H9 (cell line): ENCODE data around the gene PAMR1. TPM values are rescaled to one million over a fixed set of nuclear protein-coding genes. Genes with fewer than 3 reads are reported as not detected.

Experiments
- DNase-seq: peaks from one replicate; pipeline ENCODE4 v3.0.0-alpha.2; 2017
- H2AFZ ChIP-seq: one replicate; pipeline ENCODE4 v1.6.1; 2013; ENCODE audit warnings: mild to moderate bottlenecking, low read length, control low read depth, moderate library complexity
- H2AK5ac ChIP-seq: 2 replicates; pipeline ENCODE4 v1.6.1; 2013; ENCODE audit warnings: low read length, control low read depth, mixed read lengths; ENCODE audit not compliant: insufficient read length
- H2BK120ac ChIP-seq: one replicate; pipeline ENCODE4 v1.6.1; 2013; ENCODE audit warnings: low read depth, mild to moderate bottlenecking, low read length, control low read depth, inconsistent platforms; ENCODE audit not compliant: poor library complexity, severe bottlenecking
- H2BK12ac ChIP-seq: 2 replicates; pipeline ENCODE4 v1.6.1; 2013; ENCODE audit warnings: low read length, control low read depth, mixed read lengths, low read depth; ENCODE audit not compliant: insufficient read length
- H2BK15ac ChIP-seq: 2 replicates; pipeline ENCODE4 v1.6.1; 2013; ENCODE audit warnings: low read depth, low read length, control low read depth
- H2BK20ac ChIP-seq: one replicate; pipeline ENCODE4 v1.6.1; 2013; ENCODE audit warnings: low read depth, mild to moderate bottlenecking, low read length, control low read depth, inconsistent platforms; ENCODE audit not compliant: poor library complexity, severe bottlenecking
- H2BK5ac ChIP-seq: 2 replicates; pipeline ENCODE4 v1.6.1; 2013; ENCODE audit warnings: low read length, control low read depth, mixed read lengths; ENCODE audit not compliant: insufficient read length
- H3K14ac ChIP-seq: 2 replicates; pipeline ENCODE4 v1.6.1; 2013; ENCODE audit warnings: low read length, control low read depth; ENCODE audit not compliant: insufficient read depth
- H3K18ac ChIP-seq: 2 replicates; pipeline ENCODE4 v1.6.1; 2013; ENCODE audit warnings: low read depth, mild to moderate bottlenecking, mixed read lengths, low read length, control low read depth; ENCODE audit not compliant: insufficient read length
- H3K23ac ChIP-seq: 2 replicates; pipeline ENCODE4 v1.6.1; 2013; ENCODE audit warnings: low read length, control low read depth, mixed read lengths, low read depth; ENCODE audit not compliant: insufficient read length
- H3K23me2 ChIP-seq: 2 replicates; pipeline ENCODE4 v1.6.1; 2013; ENCODE audit warnings: low read depth, mild to moderate bottlenecking, mixed read lengths, low read length, control low read depth; ENCODE audit not compliant: insufficient read length, poor library complexity, severe bottlenecking
- H3K27ac ChIP-seq: 2 replicates; pipeline ENCODE4 v1.5.1; 2013; ENCODE audit warnings: low read length, control low read depth, mixed read lengths, low read depth; ENCODE audit not compliant: insufficient read length
- H3K27me3 ChIP-seq: 2 replicates; pipeline ENCODE4 v1.6.1; 2013; ENCODE audit warnings: low read length, control low read depth, inconsistent platforms; ENCODE audit not compliant: insufficient read depth
- H3K4ac ChIP-seq: 2 replicates; pipeline ENCODE4 v1.6.1; 2013; ENCODE audit warnings: low read depth, mild to moderate bottlenecking, control low read depth, inconsistent platforms, low read length, moderate library complexity
- H3K4me1 ChIP-seq: 2 replicates; pipeline ENCODE4 v1.6.1; 2013; ENCODE audit warnings: low read length, control low read depth, inconsistent platforms; ENCODE audit not compliant: insufficient read depth
- H3K4me2 ChIP-seq: 2 replicates; pipeline ENCODE4 v1.6.1; 2013; ENCODE audit warnings: low read length, control low read depth, mixed read lengths; ENCODE audit not compliant: insufficient read length, insufficient read depth
- H3K56ac ChIP-seq: 2 replicates; pipeline ENCODE4 v1.6.1; 2013; ENCODE audit warnings: low read depth, mild to moderate bottlenecking, mixed read lengths, low read length, control low read depth; ENCODE audit not compliant: insufficient read length
- H3K79me1 ChIP-seq: 2 replicates; pipeline ENCODE4 v1.6.1; 2013; ENCODE audit warnings: low read depth, mild to moderate bottlenecking, moderate library complexity, low read length, control low read depth, inconsistent platforms; ENCODE audit not compliant: insufficient read depth, poor library complexity, severe bottlenecking
- H3K79me2 ChIP-seq: 2 replicates; pipeline ENCODE4 v1.6.1; 2013; ENCODE audit warnings: low read length, control low read depth, inconsistent platforms; ENCODE audit not compliant: insufficient read depth
- H3K9ac ChIP-seq: 2 replicates; pipeline ENCODE4 v1.6.1; 2013; ENCODE audit warnings: low read length, control low read depth, mixed read lengths; ENCODE audit not compliant: insufficient read length; ENCODE audit errors: extremely low read depth
- H3K9me3 ChIP-seq: one replicate; pipeline ENCODE4 v1.6.1; 2013; ENCODE audit warnings: low read depth, low read length, inconsistent platforms; ENCODE audit not compliant: control insufficient read depth
- H3T11ph ChIP-seq: one replicate; pipeline ENCODE4 v1.6.1; 2013; ENCODE audit warnings: mild to moderate bottlenecking, low read length, control low read depth, inconsistent platforms
- H4K20me1 ChIP-seq: one replicate; pipeline ENCODE4 v1.6.1; 2013; ENCODE audit not compliant: control insufficient read depth, insufficient read length, insufficient read depth
- H4K5ac ChIP-seq: 2 replicates; pipeline ENCODE4 v1.6.1; 2013; ENCODE audit warnings: low read depth, mild to moderate bottlenecking, mixed read lengths, low read length, control low read depth; ENCODE audit not compliant: insufficient read length
- H4K8ac ChIP-seq: replicated peaks from 2 replicates; pipeline ENCODE4 v1.6.1; 2013; ENCODE audit warnings: low read length, control low read depth, mixed read lengths, low read depth; ENCODE audit not compliant: insufficient read length
- H4K91ac ChIP-seq: 2 replicates; pipeline ENCODE4 v1.6.1; 2013; ENCODE audit warnings: low read depth, mild to moderate bottlenecking, moderate library complexity, mixed read lengths, low read length, control low read depth; ENCODE audit not compliant: insufficient read length
- H3K27ac Mint-ChIP-seq, 3 experiments: 2 replicates in 2 of 3; 3 replicates in 1 of 3; pipeline ENCODE4 v1.8.0; 2020 to 2021; ENCODE audit warnings: mixed read lengths in 3 of 3, mild to moderate bottlenecking in 1 of 3, moderate library complexity in 1 of 3
- H3K27me3 Mint-ChIP-seq: 2 replicates; pipeline ENCODE4 v1.8.0; 2021; ENCODE audit warnings: low read depth, mild to moderate bottlenecking, moderate library complexity, mixed read lengths
- H3K36me3 Mint-ChIP-seq, 3 experiments: 2 replicates in 2 of 3; 3 replicates in 1 of 3; pipeline ENCODE4 v1.8.0; 2020 to 2021; ENCODE audit warnings: low read depth in 3 of 3, mixed read lengths in 3 of 3; ENCODE audit not compliant: insufficient read depth in 1 of 3
- H3K4me1 Mint-ChIP-seq, 2 experiments: 2 replicates each; pipeline ENCODE4 v1.8.0; 2020; ENCODE audit warnings: mixed read lengths in 2 of 2
- H3K4me3 Mint-ChIP-seq, 2 experiments: 2 replicates in 1 of 2; 3 replicates in 1 of 2; pipeline ENCODE4 v1.8.0; 2020 to 2021; ENCODE audit warnings: mild to moderate bottlenecking in 2 of 2, mixed read lengths in 2 of 2, moderate library complexity in 1 of 2
- H3K9me3 Mint-ChIP-seq, 2 experiments: 2 replicates in 1 of 2; 3 replicates in 1 of 2; pipeline ENCODE4 v1.8.0; 2020; ENCODE audit warnings: mild to moderate bottlenecking in 2 of 2, mixed read lengths in 2 of 2, moderate library complexity in 1 of 2
- CTCF ChIP-seq: fragments of 200-600 bp; sonication (generic); conservative IDR thresholded peaks from 3 replicates; pipeline ENCODE4 v1.8.0; 2021; ENCODE audit warnings: antibody characterized with exemption, mild to moderate bottlenecking
- WGBS: extraction: QIAGEN DNeasy Blood & Tissue Kit; methylation state at CpG from one replicate; pipeline ENCODE4 v1.1.7; 2013; ENCODE audit warnings: missing lambda C conversion rate, low lambda C conversion rate, mixed read lengths; ENCODE audit not compliant: insufficient read length; ENCODE audit errors: extremely low coverage; 5-methylcytosine and 5-hydroxymethylcytosine counted together
- total RNA-seq: library from RNA; stranded (reverse); gene quantifications from 2 replicates; pipeline ENCODE4 v1.2.1, GENCODE V29; 2021

Gene PAMR1
- total RNA-seq, 1 experiment from 2014 or later = 2.4 TPM

- Histone ChIP-seq H4K8ac (no peak overlapping the region), H4K5ac (no peak overlapping the region), H4K20me1 (no peaks in the 10 kb centered on the region), H2AK5ac (no peak overlapping the region), H2BK12ac (no peak overlapping the region), H3K79me2 (no peaks in the 10 kb centered on the region), H3K18ac (no peak overlapping the region), H3K9ac (no peak overlapping the region), H2BK20ac (no peak overlapping the region), H3K4me1 (0 out of 2 replicates have a peak, but pooled peaks cover 5% of the 10 kb centered on the region), H2BK15ac (no peak overlapping the region), H3K4me2 (no peak overlapping the region), H3K27ac (no peak overlapping the region), H3K9me3 (no peaks in the 10 kb centered on the region), H3K27me3 (no peaks in the 10 kb centered on the region), H3K14ac (no peak overlapping the region), H3T11ph (no peak overlapping the region), H3K56ac (no peak overlapping the region), H3K23me2 (no peaks in the 10 kb centered on the region), H4K91ac (no peak overlapping the region), H3K79me1 (no peaks in the 10 kb centered on the region), H2BK5ac (no peak overlapping the region), H3K4ac (no peak overlapping the region), H2AFZ (no peak overlapping the region), H2BK120ac (no peak overlapping the region), H3K23ac (no peak overlapping the region)
- TF ChIP-seq CTCF = no peak
- DNase-seq = no peak
- H3K27me3 Mint-ChIP-seq = peaks cover 2% of the 10 kb centered on the region
- H3K9me3 Mint-ChIP-seq = peaks cover 10 to 13% of the 10 kb centered on the region in 2 experiments; a peak in 4 of 5 replicates
- H3K36me3 Mint-ChIP-seq = peaks cover 0 to 17% (median 9%) of the 10 kb centered on the region in 3 experiments; a peak in 5 of 7 replicates
- no peak overlapping the region for H3K27ac Mint-ChIP-seq
- no peak overlapping the region for H3K4me3 Mint-ChIP-seq
- peaks cover 21 to 22% of the 10 kb centered on the region in 2 experiments; a peak in 3 of 4 replicates for H3K4me1 Mint-ChIP-seq
- no CpG with 5 or more reads among the region's 4 CpGs for WGBS
These were observed 40.8 kb upstream of the PAMR1 start for GRCh38 chr11:35566181-35566580.
